Measurements from ENCODE around the gene FILIP1L. TPM values are rescaled to one million over a fixed set of nuclear protein-coding genes. Genes with fewer than 3 reads are reported as not detected.

Gene FILIP1L
- total and polyA plus RNA-seq, 2 donors from 2014 or later, result 5.5 to 25.5 TPM

DNA sequence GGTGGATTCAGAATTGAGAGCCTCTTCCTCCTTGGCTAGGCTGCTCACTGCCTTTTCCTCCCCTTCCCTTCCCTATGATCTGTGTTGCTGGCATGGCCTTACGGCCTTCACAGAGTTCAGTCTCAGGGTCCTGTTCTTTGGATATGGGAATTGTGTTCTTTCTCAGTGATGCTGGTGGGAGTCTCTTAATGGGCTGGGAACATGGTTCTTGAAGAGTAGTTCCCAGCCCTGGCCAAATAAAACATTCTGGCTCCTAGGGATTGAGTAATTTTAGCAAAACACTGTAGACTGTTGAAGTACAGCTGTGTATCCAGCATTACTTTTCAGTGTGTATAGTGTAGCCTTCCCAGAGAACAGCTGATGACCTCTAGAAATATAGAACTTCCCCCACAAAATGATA, 22.6 kb upstream of the FILIP1L start:
- Histone ChIP-seq H3K4me3 (ENCODE audit: low read length in 3 of 3) (no peak overlapping the region), H3K9ac (ENCODE audit: low read length in 3 of 3) (no peak overlapping the region), H3K4me1 (ENCODE audit: control insufficient read depth in 2 of 3, insufficient read depth in 2 of 3, low read depth in 1 of 3, low read length in 3 of 3) (no peaks in the 10 kb centered on the region), H3K9me3 (ENCODE audit: control insufficient read depth in 2 of 3, insufficient read depth in 1 of 3, low read length in 3 of 3) (no peaks in the 10 kb centered on the region), H3K27ac (ENCODE audit: low read depth in 2 of 2, low read length in 2 of 2) (no peak overlapping the region), H3K36me3 (ENCODE audit: control insufficient read depth in 2 of 3, insufficient read depth in 3 of 3, low read length in 3 of 3) (no peaks in the 10 kb centered on the region), H3K27me3 (ENCODE audit: control insufficient read depth, insufficient read depth, low read length) (no peaks in the 10 kb centered on the region)
- peak in 1 of 5 donors; percentile 66 for DNase-seq
- no peak for FAIRE-seq
- intact Hi-C loops (cut with DNase I), result no loop called here
- TF ChIP-seq, protein P1, sequence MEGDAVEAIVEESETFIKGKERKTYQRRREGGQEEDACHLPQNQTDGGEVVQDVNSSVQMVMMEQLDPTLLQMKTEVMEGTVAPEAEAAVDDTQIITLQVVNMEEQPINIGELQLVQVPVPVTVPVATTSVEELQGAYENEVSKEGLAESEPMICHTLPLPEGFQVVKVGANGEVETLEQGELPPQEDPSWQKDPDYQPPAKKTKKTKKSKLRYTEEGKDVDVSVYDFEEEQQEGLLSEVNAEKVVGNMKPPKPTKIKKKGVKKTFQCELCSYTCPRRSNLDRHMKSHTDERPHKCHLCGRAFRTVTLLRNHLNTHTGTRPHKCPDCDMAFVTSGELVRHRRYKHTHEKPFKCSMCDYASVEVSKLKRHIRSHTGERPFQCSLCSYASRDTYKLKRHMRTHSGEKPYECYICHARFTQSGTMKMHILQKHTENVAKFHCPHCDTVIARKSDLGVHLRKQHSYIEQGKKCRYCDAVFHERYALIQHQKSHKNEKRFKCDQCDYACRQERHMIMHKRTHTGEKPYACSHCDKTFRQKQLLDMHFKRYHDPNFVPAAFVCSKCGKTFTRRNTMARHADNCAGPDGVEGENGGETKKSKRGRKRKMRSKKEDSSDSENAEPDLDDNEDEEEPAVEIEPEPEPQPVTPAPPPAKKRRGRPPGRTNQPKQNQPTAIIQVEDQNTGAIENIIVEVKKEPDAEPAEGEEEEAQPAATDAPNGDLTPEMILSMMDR (IDR thresholded peaks at IDR 0.05; ENCODE audit: borderline replicate concordance, extremely low read depth, insufficient read depth), result no peak

DNA sequence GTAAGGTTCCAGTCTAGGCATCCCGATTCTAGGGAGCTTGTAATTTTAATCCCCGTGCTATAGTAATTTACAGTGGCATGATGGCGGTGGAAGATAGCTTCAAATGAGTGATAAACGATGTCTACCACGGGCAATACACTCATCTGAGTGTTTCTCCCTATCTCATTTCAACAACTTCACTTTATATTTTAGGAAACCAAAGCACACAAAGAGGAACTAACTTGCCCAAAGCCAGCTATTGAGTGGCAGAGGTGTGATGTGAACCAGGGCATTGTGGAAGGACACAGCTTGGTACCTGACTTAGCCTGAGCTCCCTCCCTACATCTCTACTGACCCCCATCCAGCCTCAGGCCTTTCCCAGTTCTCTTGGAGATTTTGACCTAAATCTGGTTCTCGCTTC, 16.9 kb upstream of the FILIP1L start:
- intact Hi-C loops (cut with DNase I), result no loop called here
- TF ChIP-seq, protein P1 (IDR thresholded peaks at IDR 0.05; ENCODE audit: borderline replicate concordance, extremely low read depth, insufficient read depth), result no peak
- no peak for FAIRE-seq

DNA sequence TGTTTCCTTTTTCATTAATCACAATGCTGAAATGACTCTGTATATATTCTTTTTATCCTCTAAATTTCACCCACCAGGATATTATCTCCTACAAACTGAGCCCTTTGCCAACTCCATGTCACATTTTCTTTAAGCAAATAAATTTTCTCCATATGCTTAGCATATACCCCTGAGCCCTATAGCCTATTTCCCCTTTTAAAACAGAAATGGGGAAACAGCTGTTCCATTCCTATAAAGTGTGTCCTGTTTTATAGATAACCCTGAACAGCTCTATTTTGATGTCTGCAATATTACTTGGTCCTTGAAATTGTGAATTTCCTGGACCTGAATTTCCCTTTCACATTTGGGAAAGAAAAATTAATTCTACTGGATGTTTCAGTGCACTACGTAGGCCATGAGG, 15.6 kb upstream of the FILIP1L start:
- TF ChIP-seq, protein P1 (IDR thresholded peaks at IDR 0.05; ENCODE audit: borderline replicate concordance, extremely low read depth, insufficient read depth), result no peak
- H3K4me3 ChIP-seq (ENCODE audit: low read length in 3 of 3), result no peak overlapping the region
- DNase-seq, result no peak
- no peak for FAIRE-seq
- no peaks in the 10 kb centered on the region for H3K27me3 ChIP-seq (ENCODE audit: control insufficient read depth, insufficient read depth, low read length)
- no peaks in the 10 kb centered on the region for H3K36me3 ChIP-seq (ENCODE audit: control insufficient read depth in 2 of 3, insufficient read depth in 3 of 3, low read length in 3 of 3)
- H3K27ac ChIP-seq (ENCODE audit: low read depth in 2 of 2, low read length in 2 of 2), result no peak overlapping the region
- H3K9me3 ChIP-seq (ENCODE audit: control insufficient read depth in 2 of 3, insufficient read depth in 1 of 3, low read length in 3 of 3), result no peaks in the 10 kb centered on the region
- H3K4me1 ChIP-seq (ENCODE audit: control insufficient read depth in 2 of 3, insufficient read depth in 2 of 3, low read depth in 1 of 3, low read length in 3 of 3), result peaks cover 0 to 3% (median 0%) of the 10 kb centered on the region in 3 donors
- intact Hi-C loops (cut with DNase I), result no loop called here
- H3K9ac ChIP-seq (ENCODE audit: low read length in 3 of 3), result no peak overlapping the region

More for the DNA sequence above, 16.9 kb upstream of the FILIP1L start:
- no peak for DNase-seq
- Histone ChIP-seq H3K4me3 (ENCODE audit: low read length in 3 of 3) (no peak overlapping the region), H3K9ac (ENCODE audit: low read length in 3 of 3) (no peak overlapping the region), H3K9me3 (ENCODE audit: control insufficient read depth in 2 of 3, insufficient read depth in 1 of 3, low read length in 3 of 3) (no peaks in the 10 kb centered on the region), H3K27me3 (ENCODE audit: control insufficient read depth, insufficient read depth, low read length) (no peaks in the 10 kb centered on the region), H3K27ac (ENCODE audit: low read depth in 2 of 2, low read length in 2 of 2) (no peak overlapping the region), H3K36me3 (ENCODE audit: control insufficient read depth in 2 of 3, insufficient read depth in 3 of 3, low read length in 3 of 3) (no peaks in the 10 kb centered on the region), H3K4me1 (ENCODE audit: control insufficient read depth in 2 of 3, insufficient read depth in 2 of 3, low read depth in 1 of 3, low read length in 3 of 3) (no peaks in the 10 kb centered on the region)

DNA sequence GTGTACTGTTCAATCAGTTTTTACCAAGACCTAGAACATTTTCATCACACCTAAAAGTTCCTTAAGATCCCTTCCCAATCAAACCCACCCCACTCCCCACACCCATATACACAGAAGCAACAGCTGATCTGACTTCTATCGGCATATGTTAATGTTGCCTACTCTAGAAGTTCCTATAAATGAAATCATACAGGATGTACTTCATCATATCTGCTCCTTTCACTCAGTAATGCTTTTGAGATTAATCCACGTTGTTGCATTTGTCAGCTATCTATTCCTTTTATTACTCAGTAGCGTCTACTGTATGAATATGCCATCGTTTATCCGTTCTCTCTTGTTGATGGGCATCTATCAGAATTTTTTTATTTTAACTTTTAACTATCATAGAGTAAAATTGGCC, 14.3 kb upstream of the FILIP1L start:
- Histone ChIP-seq H3K9me3 (ENCODE audit: control insufficient read depth in 2 of 3, insufficient read depth in 1 of 3, low read length in 3 of 3) (no peaks in the 10 kb centered on the region), H3K27ac (ENCODE audit: low read depth in 2 of 2, low read length in 2 of 2) (no peak overlapping the region), H3K27me3 (ENCODE audit: control insufficient read depth, insufficient read depth, low read length) (no peaks in the 10 kb centered on the region), H3K4me3 (ENCODE audit: low read length in 3 of 3) (no peak overlapping the region), H3K4me1 (ENCODE audit: control insufficient read depth in 2 of 3, insufficient read depth in 2 of 3, low read depth in 1 of 3, low read length in 3 of 3) (peaks cover 0 to 3% (median 0%) of the 10 kb centered on the region in 3 donors), H3K36me3 (ENCODE audit: control insufficient read depth in 2 of 3, insufficient read depth in 3 of 3, low read length in 3 of 3) (no peaks in the 10 kb centered on the region), H3K9ac (ENCODE audit: low read length in 3 of 3) (no peak overlapping the region)
- DNase-seq, result no peak
- no peak for FAIRE-seq
- intact Hi-C loops (cut with DNase I), result no loop called here
- TF ChIP-seq, protein P1 (IDR thresholded peaks at IDR 0.05; ENCODE audit: borderline replicate concordance, extremely low read depth, insufficient read depth), result no peak
